ENCODE results near the gene ELF4.

ELF4 gene

DNA sequence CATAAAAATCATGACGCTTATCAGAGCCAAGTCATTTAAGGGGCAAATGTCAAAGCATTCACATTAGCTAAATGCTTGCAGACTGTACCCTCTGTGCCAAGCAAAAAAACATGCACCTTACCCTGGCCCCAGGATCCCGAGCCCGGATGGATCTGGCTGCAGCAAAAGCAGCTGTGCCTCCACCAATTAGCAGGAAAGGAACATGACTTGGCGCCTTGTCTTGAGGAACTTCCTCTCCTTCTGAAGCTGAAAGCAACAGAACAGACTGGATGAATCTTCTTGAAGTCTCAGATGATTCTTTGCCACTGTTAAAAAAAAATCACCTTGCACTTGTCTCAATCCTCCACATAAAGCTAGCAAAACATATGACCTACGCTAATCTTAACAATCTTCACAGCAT is 37.3 kb upstream of the ELF4 start:
- no peak overlapping the region for H2BK15ac ChIP-seq (ENCODE audit: low read depth, poor library complexity, severe bottlenecking)
- no peak overlapping the region for H3K4ac ChIP-seq (ENCODE audit: low read depth in 1 of 2, low read length in 2 of 2)
- H3K27me3 ChIP-seq (ENCODE audit: control insufficient read depth in 1 of 2, insufficient read depth in 1 of 2, low read length in 2 of 2) = peaks cover 0 to 15% of the 10 kb centered on the region in 2 experiments
- no peak overlapping the region for H3K27ac ChIP-seq (ENCODE audit: low read length, poor library complexity, severe bottlenecking)
- peaks cover 2% of the 10 kb centered on the region for H3K79me1 ChIP-seq (replicated peaks; ENCODE audit: low read length, poor library complexity, severe bottlenecking)
- H3K36me3 ChIP-seq (ENCODE audit: control insufficient read depth in 1 of 2, insufficient read depth in 2 of 2, low read depth in 1 of 2, low read length in 2 of 2) = peaks cover 5 to 48% of the 10 kb centered on the region in 2 experiments
- H3K9me3 ChIP-seq (ENCODE audit: control insufficient read depth, low read length) = no peaks in the 10 kb centered on the region
- H3K14ac ChIP-seq (ENCODE audit: low read length in 2 of 2) = no peak overlapping the region
- H3K23ac ChIP-seq (ENCODE audit: low read length in 2 of 2) = no peak overlapping the region
- H3K4me2 ChIP-seq (ENCODE audit: low read length, poor library complexity, severe bottlenecking) = no peak overlapping the region
- no peak overlapping the region for H3K4me3 ChIP-seq (ENCODE audit: insufficient read depth in 1 of 2, low read depth in 1 of 2, low read length in 2 of 2)
- no peak overlapping the region for H2AK5ac ChIP-seq (ENCODE audit: low read length, severe bottlenecking)
- H2BK5ac ChIP-seq (ENCODE audit: low read depth, low read length, poor library complexity, severe bottlenecking) = no peak overlapping the region
- no peak overlapping the region for H2BK12ac ChIP-seq (ENCODE audit: low read length in 2 of 2)
- H3K4me1 ChIP-seq (ENCODE audit: control insufficient read depth, insufficient read depth, low read depth, low read length) = no peaks in the 10 kb centered on the region
- no peak overlapping the region for H3K9ac ChIP-seq (ENCODE audit: low read length)
- no peak for DNase-seq
- H2BK120ac ChIP-seq (ENCODE audit: low read depth, low read length) = no peak overlapping the region
- H4K91ac ChIP-seq (ENCODE audit: low read length) = no peak overlapping the region
- H2AFZ ChIP-seq (ENCODE audit: low read depth, low read length) = no peak overlapping the region
- H3K18ac ChIP-seq (ENCODE audit: low read depth in 1 of 2, low read length in 2 of 2) = no peak overlapping the region
- 97% methylated on average over 4 of the region's 5 CpGs for WGBS
- no peak overlapping the region for H4K8ac ChIP-seq (ENCODE audit: low read length)

DNA sequence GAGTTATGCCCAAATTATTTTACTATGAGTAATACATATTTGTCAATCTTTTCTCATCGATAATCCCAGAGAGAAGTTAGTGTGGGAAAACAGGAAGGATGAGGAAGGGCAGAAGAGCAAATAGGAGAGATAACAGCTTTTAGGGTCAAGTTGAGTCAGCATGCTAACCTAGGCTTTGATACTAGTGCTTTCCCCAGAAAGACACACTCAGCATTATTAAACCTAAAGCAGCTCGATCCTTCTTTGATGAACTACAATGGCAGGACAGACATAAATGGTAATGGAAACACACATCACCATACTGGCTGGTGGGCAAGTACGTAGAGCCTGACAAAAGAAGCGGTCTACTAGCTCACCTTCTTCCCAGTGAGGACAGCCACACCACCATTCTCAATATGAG is 34.8 kb upstream of the ELF4 start:
- Histone ChIP-seq H4K91ac (ENCODE audit: low read length) (no peak overlapping the region), H3K18ac (ENCODE audit: low read depth in 1 of 2, low read length in 2 of 2) (no peak overlapping the region), H3K36me3 (ENCODE audit: control insufficient read depth in 1 of 2, insufficient read depth in 2 of 2, low read depth in 1 of 2, low read length in 2 of 2) (peaks cover 5 to 65% of the 10 kb centered on the region in 2 experiments), H3K4me2 (ENCODE audit: low read length, poor library complexity, severe bottlenecking) (no peak overlapping the region), H2BK5ac (ENCODE audit: low read depth, low read length, poor library complexity, severe bottlenecking) (no peak overlapping the region), H3K9ac (ENCODE audit: low read length) (no peak overlapping the region), H3K27ac (ENCODE audit: low read length, poor library complexity, severe bottlenecking) (no peak overlapping the region), H2AK5ac (ENCODE audit: low read length, severe bottlenecking) (no peak overlapping the region), H2BK15ac (ENCODE audit: low read depth, poor library complexity, severe bottlenecking) (no peak overlapping the region), H3K27me3 (ENCODE audit: control insufficient read depth in 1 of 2, insufficient read depth in 1 of 2, low read length in 2 of 2) (peaks cover 0 to 20% of the 10 kb centered on the region in 2 experiments), H2AFZ (ENCODE audit: low read depth, low read length) (no peak overlapping the region), H2BK120ac (ENCODE audit: low read depth, low read length) (no peak overlapping the region), H3K4ac (ENCODE audit: low read depth in 1 of 2, low read length in 2 of 2) (no peak overlapping the region), H3K4me3 (ENCODE audit: insufficient read depth in 1 of 2, low read depth in 1 of 2, low read length in 2 of 2) (no peak overlapping the region), H3K4me1 (ENCODE audit: control insufficient read depth, insufficient read depth, low read depth, low read length) (no peaks in the 10 kb centered on the region), H3K9me3 (ENCODE audit: control insufficient read depth, low read length) (no peaks in the 10 kb centered on the region), H4K8ac (ENCODE audit: low read length) (no peak overlapping the region), H3K23ac (ENCODE audit: low read length in 2 of 2) (no peak overlapping the region), H2BK12ac (ENCODE audit: low read length in 2 of 2) (no peak overlapping the region), H3K14ac (ENCODE audit: low read length in 2 of 2) (no peak overlapping the region), H3K79me1 (replicated peaks; ENCODE audit: low read length, poor library complexity, severe bottlenecking) (no peaks in the 10 kb centered on the region)
- DNase-seq = no peak
- WGBS = no CpG with 5 or more reads among the region's 4 CpGs

DNA sequence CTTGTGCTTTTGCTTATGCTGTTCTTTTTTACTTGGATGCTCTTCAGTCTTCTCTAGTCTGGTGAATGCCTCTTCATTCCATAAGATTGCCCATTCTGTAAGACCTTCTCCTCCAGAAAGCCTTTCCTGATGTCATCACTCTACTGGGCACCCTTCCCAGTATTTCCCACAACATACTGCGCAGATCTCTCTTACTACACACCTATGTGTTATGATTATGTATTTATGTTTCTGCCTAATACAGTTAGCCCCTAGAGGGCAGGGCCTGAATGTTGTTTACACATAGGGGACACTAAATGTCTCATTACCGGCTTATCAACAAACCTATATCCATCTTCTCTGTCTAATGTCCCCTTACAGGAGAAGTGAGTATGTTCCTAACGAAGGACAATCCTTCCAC is 34.2 kb upstream of the ELF4 start:
- no peak overlapping the region for H3K9ac ChIP-seq (ENCODE audit: low read length)
- WGBS = 95% methylated on average over 2 of the region's 3 CpGs

DNA sequence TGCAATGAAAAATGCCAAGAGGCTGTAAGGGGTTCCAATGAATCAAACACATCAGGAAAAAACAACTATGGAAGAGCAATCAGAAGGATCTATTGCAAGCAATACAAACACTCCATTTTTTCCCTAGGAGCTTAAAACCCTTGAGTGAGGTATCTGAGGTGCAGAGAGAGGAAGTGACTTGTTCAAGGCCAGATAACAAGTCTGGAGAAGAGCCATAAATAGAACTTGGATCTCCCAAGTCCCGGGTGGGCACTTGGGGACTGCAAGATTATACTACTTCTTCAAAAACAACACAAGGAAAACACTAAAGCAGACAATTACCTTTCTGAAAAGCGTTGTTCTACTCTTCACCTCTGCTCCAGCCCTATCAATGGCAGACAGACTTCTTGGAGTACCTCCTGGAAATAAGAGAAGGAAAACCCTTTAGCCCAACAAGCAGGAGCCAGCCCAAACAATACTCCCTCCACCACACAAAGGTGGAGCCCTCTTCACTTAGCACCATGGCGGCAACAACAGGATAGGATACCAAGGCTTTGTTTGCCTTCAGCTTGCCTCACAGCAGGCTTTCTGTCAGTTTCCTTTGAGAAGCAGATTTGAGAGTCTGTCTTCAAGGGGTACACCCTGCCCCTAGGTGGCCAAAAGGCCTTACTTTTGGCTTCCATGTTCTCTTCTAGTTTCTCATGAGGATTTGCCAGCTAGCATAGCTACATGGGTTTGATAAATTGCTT is 29.3 kb upstream of the ELF4 start:
- no peak for DNase-seq
- Histone ChIP-seq H3K4ac (ENCODE audit: low read depth in 1 of 2, low read length in 2 of 2) (no peak overlapping the region), H3K18ac (ENCODE audit: low read depth in 1 of 2, low read length in 2 of 2) (no peak overlapping the region), H2AFZ (ENCODE audit: low read depth, low read length) (no peak overlapping the region), H3K79me1 (replicated peaks; ENCODE audit: low read length, poor library complexity, severe bottlenecking) (no peaks in the 10 kb centered on the region), H3K4me2 (ENCODE audit: low read length, poor library complexity, severe bottlenecking) (no peak overlapping the region), H3K23ac (ENCODE audit: low read length in 2 of 2) (no peak overlapping the region), H2AK5ac (ENCODE audit: low read length, severe bottlenecking) (no peak overlapping the region), H3K27me3 (ENCODE audit: control insufficient read depth in 1 of 2, insufficient read depth in 1 of 2, low read length in 2 of 2) (peaks cover 0 to 10% of the 10 kb centered on the region in 2 experiments), H2BK120ac (ENCODE audit: low read depth, low read length) (no peak overlapping the region), H2BK5ac (ENCODE audit: low read depth, low read length, poor library complexity, severe bottlenecking) (no peak overlapping the region), H2BK15ac (ENCODE audit: low read depth, poor library complexity, severe bottlenecking) (no peak overlapping the region), H3K4me3 (ENCODE audit: insufficient read depth in 1 of 2, low read depth in 1 of 2, low read length in 2 of 2) (no peak overlapping the region), H3K36me3 (ENCODE audit: control insufficient read depth in 1 of 2, insufficient read depth in 2 of 2, low read depth in 1 of 2, low read length in 2 of 2) (peaks cover 6 to 61% of the 10 kb centered on the region in 2 experiments), H4K8ac (ENCODE audit: low read length) (no peak overlapping the region), H2BK12ac (ENCODE audit: low read length in 2 of 2) (no peak overlapping the region), H3K9ac (ENCODE audit: low read length) (no peak overlapping the region), H3K9me3 (ENCODE audit: control insufficient read depth, low read length) (no peaks in the 10 kb centered on the region), H4K91ac (ENCODE audit: low read length) (no peak overlapping the region), H3K14ac (ENCODE audit: low read length in 2 of 2) (no peak overlapping the region), H3K27ac (ENCODE audit: low read length, poor library complexity, severe bottlenecking) (no peak overlapping the region), H3K4me1 (ENCODE audit: control insufficient read depth, insufficient read depth, low read depth, low read length) (peaks cover 1% of the 10 kb centered on the region)
- WGBS = 61% methylated on average over 3 of the region's 3 CpGs

More for the DNA sequence above, 34.2 kb upstream of the ELF4 start:
- no peak overlapping the region for H3K14ac ChIP-seq (ENCODE audit: low read length in 2 of 2)
- DNase-seq = no peak
- no peak overlapping the region for H3K4ac ChIP-seq (ENCODE audit: low read depth in 1 of 2, low read length in 2 of 2)
- no peak overlapping the region for H3K4me3 ChIP-seq (ENCODE audit: insufficient read depth in 1 of 2, low read depth in 1 of 2, low read length in 2 of 2)
- no peak overlapping the region for H2BK5ac ChIP-seq (ENCODE audit: low read depth, low read length, poor library complexity, severe bottlenecking)
- no peak overlapping the region for H2BK120ac ChIP-seq (ENCODE audit: low read depth, low read length)
- H2AFZ ChIP-seq (ENCODE audit: low read depth, low read length) = no peak overlapping the region
- H3K27me3 ChIP-seq (ENCODE audit: control insufficient read depth in 1 of 2, insufficient read depth in 1 of 2, low read length in 2 of 2) = peaks cover 0 to 21% of the 10 kb centered on the region in 2 experiments
- H2AK5ac ChIP-seq (ENCODE audit: low read length, severe bottlenecking) = no peak overlapping the region
- H3K79me1 ChIP-seq (replicated peaks; ENCODE audit: low read length, poor library complexity, severe bottlenecking) = no peaks in the 10 kb centered on the region
- H2BK15ac ChIP-seq (ENCODE audit: low read depth, poor library complexity, severe bottlenecking) = no peak overlapping the region
- H3K36me3 ChIP-seq (ENCODE audit: control insufficient read depth in 1 of 2, insufficient read depth in 2 of 2, low read depth in 1 of 2, low read length in 2 of 2) = peaks cover 5 to 71% of the 10 kb centered on the region in 2 experiments
- H3K4me1 ChIP-seq (ENCODE audit: control insufficient read depth, insufficient read depth, low read depth, low read length) = no peaks in the 10 kb centered on the region
- H3K9me3 ChIP-seq (ENCODE audit: control insufficient read depth, low read length) = no peaks in the 10 kb centered on the region
- H3K27ac ChIP-seq (ENCODE audit: low read length, poor library complexity, severe bottlenecking) = no peak overlapping the region
- no peak overlapping the region for H2BK12ac ChIP-seq (ENCODE audit: low read length in 2 of 2)
- no peak overlapping the region for H4K8ac ChIP-seq (ENCODE audit: low read length)
- H3K4me2 ChIP-seq (ENCODE audit: low read length, poor library complexity, severe bottlenecking) = no peak overlapping the region
- no peak overlapping the region for H3K23ac ChIP-seq (ENCODE audit: low read length in 2 of 2)
- H3K18ac ChIP-seq (ENCODE audit: low read depth in 1 of 2, low read length in 2 of 2) = no peak overlapping the region
- no peak overlapping the region for H4K91ac ChIP-seq (ENCODE audit: low read length)
